ENCODE results near the gene TPM2. TPM values are rescaled to one million over a fixed set of nuclear protein-coding genes. Genes with fewer than 3 reads are reported as not detected.
A peak's percentile ranks its signal among the peaks of the same experiment; 100 is the strongest.
"Not testable (repeated sequence)": the region's sequence is repeated elsewhere in the genome, so short reads cannot be mapped to it uniquely, and the experiment has no call there.

Gene TPM2
- total RNA-seq, 1 experiment from 2014 or later: 138 TPM

GRCh38 chr9:35649431-35650340 lies 40.0 kb downstream of the TPM2 start:
- intact Hi-C loops (cut with micrococcal nuclease; ENCODE audit: unreplicated experiment): no loop called here
- no peak overlapping the region for H3K27ac Mint-ChIP-seq (ENCODE audit: unreplicated experiment)
- H3K27me3 Mint-ChIP-seq (ENCODE audit: unreplicated experiment): peaks cover 22% of the 10 kb centered on the region
- no peaks in the 10 kb centered on the region for H3K9me3 Mint-ChIP-seq (ENCODE audit: low read depth, unreplicated experiment)
- CTCF ChIA-PET: interaction anchor here (1.1 kb wide), 1 partner anchor 15 kb away, joined by 3 read pairs; the partner anchor contains the start of gene ARHGEF39
- H3K4me3 Mint-ChIP-seq (ENCODE audit: low read depth, unreplicated experiment): no peak overlapping the region
- no peak for DNase-seq
- no TSS peak for BruUV-seq (replicated peaks)
- H3K4me1 Mint-ChIP-seq (ENCODE audit: low read depth, unreplicated experiment): peaks cover 12% of the 10 kb centered on the region
- H3K36me3 Mint-ChIP-seq (ENCODE audit: insufficient read depth, unreplicated experiment): peaks cover 12% of the 10 kb centered on the region
- TF ChIP-seq, protein P1, sequence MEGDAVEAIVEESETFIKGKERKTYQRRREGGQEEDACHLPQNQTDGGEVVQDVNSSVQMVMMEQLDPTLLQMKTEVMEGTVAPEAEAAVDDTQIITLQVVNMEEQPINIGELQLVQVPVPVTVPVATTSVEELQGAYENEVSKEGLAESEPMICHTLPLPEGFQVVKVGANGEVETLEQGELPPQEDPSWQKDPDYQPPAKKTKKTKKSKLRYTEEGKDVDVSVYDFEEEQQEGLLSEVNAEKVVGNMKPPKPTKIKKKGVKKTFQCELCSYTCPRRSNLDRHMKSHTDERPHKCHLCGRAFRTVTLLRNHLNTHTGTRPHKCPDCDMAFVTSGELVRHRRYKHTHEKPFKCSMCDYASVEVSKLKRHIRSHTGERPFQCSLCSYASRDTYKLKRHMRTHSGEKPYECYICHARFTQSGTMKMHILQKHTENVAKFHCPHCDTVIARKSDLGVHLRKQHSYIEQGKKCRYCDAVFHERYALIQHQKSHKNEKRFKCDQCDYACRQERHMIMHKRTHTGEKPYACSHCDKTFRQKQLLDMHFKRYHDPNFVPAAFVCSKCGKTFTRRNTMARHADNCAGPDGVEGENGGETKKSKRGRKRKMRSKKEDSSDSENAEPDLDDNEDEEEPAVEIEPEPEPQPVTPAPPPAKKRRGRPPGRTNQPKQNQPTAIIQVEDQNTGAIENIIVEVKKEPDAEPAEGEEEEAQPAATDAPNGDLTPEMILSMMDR (IDR thresholded peaks at IDR 0.05; ENCODE audit: unreplicated experiment): no peak

DNA sequence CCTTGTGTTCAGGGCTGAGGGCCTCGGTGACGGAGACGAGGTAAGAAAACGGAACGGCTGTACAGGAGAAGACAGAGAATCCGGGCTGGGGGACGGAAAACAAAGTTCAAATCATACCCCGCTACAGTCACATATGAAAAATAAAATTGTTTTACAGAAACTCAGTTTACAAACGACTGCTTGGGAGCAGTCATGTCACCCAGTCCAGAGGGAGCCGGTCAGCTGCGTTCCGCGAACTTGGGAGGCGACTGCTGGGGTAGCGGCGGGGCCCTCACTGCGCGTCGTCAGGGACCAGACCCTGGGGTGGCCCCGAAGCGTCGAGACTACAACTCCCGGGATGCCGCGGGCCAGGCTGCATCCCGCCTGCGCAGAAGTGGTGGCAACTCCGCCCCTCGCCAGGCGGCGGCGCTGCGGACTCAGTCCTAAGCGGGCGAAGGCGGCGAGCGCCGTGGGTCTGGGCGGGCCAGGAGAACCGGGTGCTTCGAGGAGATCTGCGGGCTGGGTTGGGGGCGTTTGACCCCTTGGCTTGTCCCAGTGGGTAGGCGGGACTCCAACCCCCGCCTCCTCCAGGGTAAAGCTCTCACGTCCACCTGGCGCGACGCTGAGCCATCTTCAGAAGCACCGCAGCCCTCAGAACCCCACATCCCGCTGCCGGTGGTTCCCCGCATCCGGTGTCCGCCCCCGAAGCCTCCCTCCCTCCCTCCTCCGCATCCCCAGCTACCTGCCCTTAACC lies 43.0 kb downstream of the TPM2 start:
- Mint-ChIP-seq H3K9me3 (ENCODE audit: low read depth, unreplicated experiment) (no peaks in the 10 kb centered on the region), H3K27me3 (ENCODE audit: unreplicated experiment) (peaks cover 22% of the 10 kb centered on the region), H3K36me3 (ENCODE audit: insufficient read depth, unreplicated experiment) (peaks cover 12% of the 10 kb centered on the region), H3K4me1 (ENCODE audit: low read depth, unreplicated experiment) (peaks cover 12% of the 10 kb centered on the region), H3K27ac (ENCODE audit: unreplicated experiment) (peak overlapping the region; percentile 89), H3K4me3 (ENCODE audit: low read depth, unreplicated experiment) (peak overlapping the region; percentile 84)
- TF ChIP-seq, protein P1 (IDR thresholded peaks at IDR 0.05; ENCODE audit: unreplicated experiment): peak; percentile 70
- BruUV-seq (replicated peaks): no TSS peak
- intact Hi-C loops (cut with micrococcal nuclease; ENCODE audit: unreplicated experiment): no loop called here
- DNase-seq: peak; percentile 89
- CTCF ChIA-PET: interaction anchor here (0.6 to 1.6 kb wide), 8 partner anchors 11 to 887 kb away, joined by 3 to 7 read pairs (median 5); partner anchors contain the start of genes CCDC107, CREB3, RMRP and TLN1

GRCh38 chr9:35646153-35646532 lies 43.6 kb downstream of the TPM2 start:
- H3K36me3 Mint-ChIP-seq (ENCODE audit: insufficient read depth, unreplicated experiment): peaks cover 12% of the 10 kb centered on the region
- H3K4me1 Mint-ChIP-seq (ENCODE audit: low read depth, unreplicated experiment): peaks cover 12% of the 10 kb centered on the region
- no peaks in the 10 kb centered on the region for H3K9me3 Mint-ChIP-seq (ENCODE audit: low read depth, unreplicated experiment)
- TF ChIP-seq, protein P1 (IDR thresholded peaks at IDR 0.05; ENCODE audit: unreplicated experiment): no peak
- CTCF ChIA-PET: interaction anchor here (1.0 to 1.6 kb wide), 8 partner anchors 12 to 144 kb away, joined by 3 to 7 read pairs (median 5); partner anchors contain the start of genes CCDC107, CREB3, RMRP and TLN1
- intact Hi-C loops (cut with micrococcal nuclease; ENCODE audit: unreplicated experiment): no loop called here
- BruUV-seq (replicated peaks): no TSS peak
- peak overlapping the region; percentile 89 for H3K27ac Mint-ChIP-seq (ENCODE audit: unreplicated experiment)
- peaks cover 22% of the 10 kb centered on the region for H3K27me3 Mint-ChIP-seq (ENCODE audit: unreplicated experiment)
- peak overlapping the region; percentile 84 for H3K4me3 Mint-ChIP-seq (ENCODE audit: low read depth, unreplicated experiment)
- DNase-seq: peak; percentile 57

DNA sequence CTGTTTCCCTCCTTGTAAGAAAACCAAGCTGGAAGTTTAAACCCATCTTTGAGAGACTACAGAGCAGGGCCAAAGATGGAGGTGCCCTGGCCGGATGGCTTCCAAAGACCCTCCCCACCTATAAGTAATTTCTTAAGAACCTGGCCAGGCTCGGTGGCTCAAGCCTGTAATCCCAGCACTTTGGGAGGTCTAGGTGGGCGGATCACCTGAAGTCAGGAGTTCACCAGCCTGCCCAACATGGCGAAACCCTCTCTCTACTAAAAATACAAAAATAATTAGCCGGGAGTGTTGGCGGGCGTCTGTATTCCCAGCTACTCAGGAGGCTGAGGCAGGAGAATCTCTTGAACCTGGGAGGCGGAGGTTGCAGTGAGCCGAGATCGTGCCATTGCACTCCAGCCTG lies 44.0 kb downstream of the TPM2 start:
- peaks cover 22% of the 10 kb centered on the region for H3K27me3 Mint-ChIP-seq (ENCODE audit: unreplicated experiment)
- peak overlapping the region; percentile 84 for H3K4me3 Mint-ChIP-seq (ENCODE audit: low read depth, unreplicated experiment)
- H3K4me1 Mint-ChIP-seq (ENCODE audit: low read depth, unreplicated experiment): peaks cover 12% of the 10 kb centered on the region
- DNase-seq; H3K9me3 Mint-ChIP-seq (ENCODE audit: low read depth, unreplicated experiment); BruUV-seq (replicated peaks); intact Hi-C loops (cut with micrococcal nuclease; ENCODE audit: unreplicated experiment): not testable (repeated sequence)
- CTCF ChIA-PET: interaction anchor here (1.2 to 1.6 kb wide), 7 partner anchors 11 to 144 kb away, joined by 3 to 7 read pairs (median 5); partner anchors contain the start of genes CCDC107, CREB3, RMRP and TLN1
- H3K36me3 Mint-ChIP-seq (ENCODE audit: insufficient read depth, unreplicated experiment): peaks cover 12% of the 10 kb centered on the region
- peak overlapping the region; percentile 89 for H3K27ac Mint-ChIP-seq (ENCODE audit: unreplicated experiment)
